Effector CD4-positive, alpha-beta T cell (primary cell): ENCODE results near the gene PDE1C.

Source experiments
- DNase-seq: peaks from one replicate; pipeline ENCODE4 v3.0.0-alpha.2; 2020

The PDE1C gene

GRCh38 chr7:32074787-32075585 is 4.8 kb upstream of the PDE1C start:
- no peak for DNase-seq

GRCh38 chr7:32073533-32073932 is 3.3 kb upstream of the PDE1C start:
- DNase-seq = no peak

GRCh38 chr7:32072397-32072796 is 2.2 kb upstream of the PDE1C start:
- no peak for DNase-seq

DNA sequence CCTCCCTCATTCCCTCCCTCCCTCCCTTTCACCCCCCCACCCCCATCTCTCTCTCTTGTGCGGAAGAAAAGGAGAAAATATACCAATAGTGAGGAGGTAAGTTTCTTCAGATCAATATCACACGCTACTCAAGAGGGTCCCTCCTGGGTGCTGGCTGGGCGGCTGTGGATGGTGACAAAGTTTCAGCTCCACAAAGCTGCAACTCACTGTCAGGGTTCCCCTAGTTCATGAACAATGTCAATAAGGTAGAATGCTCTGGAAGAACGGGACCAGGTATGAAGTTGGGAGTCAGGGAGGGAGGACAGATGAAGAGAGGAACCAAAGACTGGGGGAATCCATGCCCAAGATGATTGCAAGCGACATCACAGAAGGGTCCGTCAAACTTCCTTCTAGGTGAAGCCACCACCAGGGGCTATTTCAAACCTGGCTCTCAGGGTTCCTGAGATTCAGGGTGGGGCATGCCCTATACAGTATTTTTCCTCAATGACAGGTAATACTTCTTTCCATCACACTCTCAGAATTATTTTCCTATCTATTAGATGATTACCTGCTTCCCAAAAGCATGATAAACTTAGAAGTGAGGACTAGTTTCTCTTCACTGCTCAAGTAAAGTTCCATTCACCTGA is 1.4 kb upstream of the PDE1C start:
- DNase-seq = no peak

DNA sequence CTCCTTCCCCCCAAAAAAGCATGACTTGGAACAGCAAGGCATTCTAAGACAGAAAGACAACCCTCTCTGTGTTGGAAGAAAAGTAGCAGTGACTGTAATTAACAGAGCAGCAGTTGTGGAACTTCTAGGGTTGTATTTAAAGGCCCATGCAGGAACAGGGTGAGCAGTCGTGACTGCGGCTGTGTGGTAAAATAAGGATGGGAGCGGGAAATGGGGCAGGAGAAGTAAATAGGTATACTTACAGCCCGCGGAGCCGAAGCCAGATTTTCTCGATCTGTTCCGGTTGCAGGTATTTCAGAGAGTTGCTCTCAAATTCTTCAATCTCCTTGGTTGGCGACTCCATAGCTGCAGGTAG is 179 bp downstream of the PDE1C start:
- no peak for DNase-seq

DNA sequence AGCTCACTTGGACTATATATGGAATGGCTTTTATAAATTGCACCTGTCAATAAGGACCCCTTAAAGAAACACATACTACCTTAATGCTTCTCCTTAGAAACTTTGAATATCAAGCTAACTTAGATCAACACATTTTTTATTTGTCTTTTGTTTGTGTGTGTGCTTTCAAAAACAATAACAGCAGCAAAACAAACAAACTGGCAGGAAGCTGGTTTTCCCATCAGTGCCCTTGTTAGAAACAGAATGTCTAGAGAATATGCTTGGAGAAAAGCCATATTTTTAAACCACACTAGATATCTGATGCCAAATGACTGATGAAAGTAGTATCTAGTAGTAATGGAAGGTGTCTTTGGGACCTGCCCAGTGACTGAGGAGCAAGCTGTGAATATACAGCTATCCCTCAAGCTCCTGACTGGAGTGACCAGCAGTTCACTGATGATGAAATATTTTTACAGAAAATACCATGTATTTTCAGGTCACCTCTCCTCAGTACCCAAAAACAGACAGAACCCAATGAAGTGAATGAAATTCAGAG is 1.0 kb downstream of the PDE1C start:
- no peak for DNase-seq

GRCh38 chr7:32068411-32069101 is 1.7 kb downstream of the PDE1C start:
- no peak for DNase-seq

DNA sequence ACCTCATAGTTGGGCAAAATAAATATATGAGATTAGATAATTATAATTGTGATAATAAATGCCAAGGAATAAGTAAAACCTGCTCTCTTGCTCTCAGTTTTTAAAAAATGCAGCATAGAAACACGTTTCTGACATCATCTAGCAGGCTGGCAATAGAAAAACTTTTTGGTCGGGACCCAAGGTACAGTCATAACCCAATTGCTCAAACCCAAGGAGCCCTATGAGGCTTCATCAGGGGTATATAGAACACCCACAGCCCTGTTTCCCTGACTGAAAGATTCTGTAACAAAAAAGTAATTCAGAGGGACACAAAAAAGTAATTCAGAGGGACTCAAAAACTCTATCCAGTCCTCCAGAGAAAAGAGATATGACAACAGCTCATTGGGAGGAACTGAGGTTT is 3.8 kb downstream of the PDE1C start:
- DNase-seq = no peak

DNA sequence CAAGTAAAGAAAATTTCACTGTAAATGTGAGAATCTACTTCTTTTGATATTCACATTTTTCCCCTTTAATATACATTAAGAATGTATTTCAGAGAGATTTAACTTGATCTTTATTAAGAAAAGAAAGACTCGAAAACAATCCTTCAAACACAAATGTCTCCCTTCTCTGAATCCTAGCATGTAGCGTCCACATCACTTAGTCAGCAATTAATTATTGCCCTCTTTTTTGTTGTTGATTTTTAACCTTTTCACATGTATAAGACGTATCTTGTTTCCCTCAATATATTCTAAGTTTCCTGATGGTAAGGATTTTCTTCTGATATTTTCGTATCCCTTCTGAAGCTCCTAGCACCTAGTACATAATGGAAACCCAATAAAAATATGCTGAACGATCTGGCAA is 6.6 kb downstream of the PDE1C start:
- no peak for DNase-seq

DNA sequence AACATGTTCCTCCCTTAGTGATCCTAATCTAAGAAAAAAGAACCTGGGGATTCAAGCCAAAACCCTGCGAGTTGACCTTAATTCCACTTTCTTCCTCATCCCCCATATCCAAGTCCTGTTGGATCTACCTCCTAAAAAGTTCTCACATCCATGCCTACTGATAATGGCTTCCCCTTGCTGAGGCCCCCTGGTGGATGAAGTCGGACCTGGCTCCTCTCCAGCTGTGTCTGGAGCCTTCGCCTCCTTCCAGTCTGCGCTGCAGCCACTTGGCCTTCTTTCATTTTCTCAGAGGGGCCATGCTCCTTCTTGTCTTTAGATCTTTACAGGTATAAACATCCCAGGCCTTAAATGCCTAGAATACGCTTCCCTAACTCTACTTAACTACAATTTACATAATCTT is 8.1 kb downstream of the PDE1C start:
- no peak for DNase-seq

- DNase-seq = no peak
These were observed 8.9 kb downstream of the PDE1C start for GRCh38 chr7:32061346-32061745.

DNA sequence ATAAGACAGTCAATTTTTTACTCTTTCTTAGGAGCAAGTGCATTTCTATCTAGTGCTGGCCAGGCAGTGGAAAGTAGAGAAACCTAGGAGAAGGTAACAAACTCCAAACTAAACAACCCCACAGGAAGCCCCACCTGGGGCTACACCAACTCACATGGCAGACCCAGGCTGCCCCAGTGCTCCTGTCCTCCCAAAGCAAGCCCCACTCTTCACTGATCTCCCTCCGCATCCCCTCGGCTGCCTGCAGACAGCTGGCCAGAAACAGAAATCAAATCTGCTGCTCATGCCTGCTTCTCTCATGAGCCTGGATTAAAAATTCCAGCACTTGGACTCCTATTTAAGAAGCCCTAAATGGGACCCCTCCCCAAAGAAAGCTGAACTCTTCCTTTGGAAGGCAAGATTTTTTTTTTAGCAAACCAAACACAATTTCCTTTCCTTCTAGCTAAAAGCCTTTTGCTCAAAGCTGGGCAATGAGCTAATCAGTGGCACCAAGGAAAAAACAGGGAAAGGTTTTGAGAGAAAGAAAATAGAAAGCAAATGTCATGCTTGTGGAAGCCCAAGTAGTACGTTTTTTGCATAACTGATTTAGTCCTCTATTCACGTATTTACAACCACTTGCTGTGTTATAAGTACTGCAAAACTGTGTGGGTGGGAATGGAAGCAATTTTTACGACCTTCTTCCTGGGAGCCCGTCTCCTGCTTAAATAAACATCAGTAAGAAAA is 10.8 kb downstream of the PDE1C start:
- DNase-seq = no peak

DNA sequence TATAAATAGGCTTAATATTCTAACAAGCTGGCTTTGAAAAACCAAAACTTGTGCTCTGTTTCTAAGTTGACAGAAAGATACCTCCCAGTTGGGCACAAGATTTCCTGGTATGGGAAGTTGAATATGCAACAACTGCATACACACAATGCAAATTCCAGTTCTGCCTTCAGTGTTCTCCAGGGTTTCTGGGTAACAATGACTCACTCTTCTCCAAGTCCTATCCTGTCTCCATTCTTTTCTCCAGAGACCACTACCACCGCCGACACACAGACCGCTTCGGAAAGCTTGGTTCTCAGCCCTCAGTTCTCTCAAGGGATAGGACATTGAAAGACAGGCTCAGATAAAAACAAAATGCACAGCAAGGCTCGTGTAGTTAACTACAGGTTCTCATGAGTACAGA is 12.2 kb downstream of the PDE1C start:
- DNase-seq = no peak

DNA sequence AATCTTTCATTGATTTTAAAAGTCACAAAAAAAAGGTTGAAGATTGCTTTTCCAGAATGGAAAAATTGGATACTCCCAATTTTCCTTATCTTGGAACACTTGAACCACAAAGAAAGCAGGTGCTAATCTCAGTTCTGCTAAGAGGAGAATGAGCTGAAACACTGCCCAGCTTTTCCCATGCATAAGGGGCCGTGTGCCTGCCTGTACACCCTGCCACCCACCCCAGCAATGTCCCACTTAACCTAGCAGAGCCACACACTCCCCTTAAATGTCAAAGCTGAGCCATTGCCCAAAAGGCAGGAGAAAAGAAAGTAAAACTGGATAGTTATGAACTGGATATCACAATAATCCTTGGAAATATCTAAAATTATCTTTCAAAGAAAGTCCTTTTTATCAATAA is 13.4 kb downstream of the PDE1C start:
- no peak for DNase-seq

GRCh38 chr7:32053204-32053603 is 17.0 kb downstream of the PDE1C start:
- DNase-seq = no peak

DNA sequence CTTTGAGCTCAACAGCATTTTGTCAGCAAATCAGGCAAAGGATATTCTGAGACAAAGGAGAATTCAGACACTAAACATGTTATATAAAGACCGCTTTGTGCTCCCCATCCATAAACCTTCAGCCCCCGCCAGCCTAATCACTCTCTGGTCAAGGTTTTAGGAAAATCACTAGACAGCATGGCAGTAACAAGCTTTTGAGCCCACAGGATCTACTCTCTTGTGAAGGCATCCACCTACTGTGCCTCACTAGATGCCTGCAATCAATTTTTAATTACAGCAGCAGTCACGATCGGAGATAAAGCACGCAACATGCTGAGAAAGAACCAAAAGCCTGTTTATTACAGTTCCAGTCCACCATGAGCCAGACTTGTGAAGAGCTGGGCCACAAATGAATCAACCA is 19.1 kb downstream of the PDE1C start:
- DNase-seq = no peak

DNA sequence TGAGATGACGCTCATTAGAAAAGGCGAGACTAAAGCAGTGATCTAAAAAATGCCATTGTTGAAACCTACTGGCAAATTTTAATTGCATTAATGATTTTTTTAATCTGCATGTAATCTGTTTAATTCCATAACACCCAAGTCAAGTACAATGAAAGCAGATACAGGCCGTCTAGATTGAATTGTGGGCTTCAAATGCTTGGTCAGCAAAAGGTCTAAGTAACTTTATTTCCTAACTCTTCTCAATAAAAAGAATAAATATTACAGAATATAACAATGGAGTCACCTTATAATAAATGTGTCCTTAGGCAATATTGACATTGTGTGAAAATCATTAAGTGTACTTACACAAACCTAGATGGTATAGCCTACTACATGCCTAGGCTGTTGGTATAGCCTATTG is 20.6 kb downstream of the PDE1C start:
- no peak for DNase-seq

GRCh38 chr7:32048970-32049491 is 21.2 kb downstream of the PDE1C start:
- no peak for DNase-seq

DNA sequence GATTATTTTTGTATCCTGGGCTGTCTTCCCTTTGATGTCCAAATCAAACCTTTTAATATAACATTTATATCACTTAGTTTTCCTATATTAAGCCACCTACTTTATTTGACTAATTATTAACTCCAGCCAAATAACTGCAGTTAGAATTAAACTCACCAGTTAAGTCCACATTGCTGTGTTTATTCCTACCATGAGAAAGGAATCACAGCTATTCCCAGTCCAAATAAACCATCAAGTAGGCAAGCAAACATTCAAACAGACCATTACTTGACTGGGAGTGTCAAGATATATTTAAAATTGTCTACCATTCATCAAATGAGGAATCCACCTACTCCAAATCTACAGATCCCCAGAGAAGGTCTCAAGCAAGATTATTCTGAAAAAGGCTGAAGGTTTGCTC is 22.4 kb downstream of the PDE1C start:
- no peak for DNase-seq

GRCh38 chr7:32047075-32047474 is 23.1 kb downstream of the PDE1C start:
- no peak for DNase-seq

DNA sequence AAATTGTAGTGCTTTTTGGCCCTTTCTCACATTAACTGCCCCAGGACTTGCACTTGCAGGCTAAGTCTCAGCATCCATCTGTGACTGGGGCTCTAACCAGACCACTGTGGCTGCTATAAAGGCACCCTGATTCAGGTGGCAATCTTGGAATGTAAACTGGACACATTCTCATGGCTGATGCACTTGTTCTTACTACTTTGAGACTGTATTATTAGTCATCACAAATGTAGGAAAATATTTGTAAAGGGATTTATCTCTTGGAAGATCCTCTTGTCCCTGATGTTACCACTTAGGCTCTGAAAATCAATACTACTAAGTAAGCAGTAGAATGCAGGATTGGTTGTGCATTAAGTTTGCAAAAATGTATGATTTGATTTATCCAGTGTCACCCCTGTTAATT is 25.0 kb downstream of the PDE1C start:
- DNase-seq = no peak

DNA sequence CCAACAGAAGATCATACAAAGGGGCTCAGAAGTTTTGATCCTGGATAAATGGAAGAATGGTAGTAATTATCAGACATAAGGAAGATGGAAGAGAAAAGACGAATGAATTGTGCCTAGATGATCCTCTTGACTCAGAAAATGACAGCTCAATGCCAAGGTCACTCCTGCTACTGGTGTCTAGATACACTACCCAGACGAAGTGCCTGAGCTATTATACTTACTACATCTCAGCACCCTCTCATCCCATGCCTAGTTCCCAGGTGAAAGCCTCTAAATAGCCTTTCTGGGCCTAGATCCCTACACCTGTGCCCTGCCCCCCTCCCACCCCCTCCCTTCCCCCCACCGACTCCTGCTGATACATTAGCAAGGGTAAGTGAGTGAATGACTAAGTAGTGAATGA is 25.5 kb downstream of the PDE1C start:
- DNase-seq = no peak

DNA sequence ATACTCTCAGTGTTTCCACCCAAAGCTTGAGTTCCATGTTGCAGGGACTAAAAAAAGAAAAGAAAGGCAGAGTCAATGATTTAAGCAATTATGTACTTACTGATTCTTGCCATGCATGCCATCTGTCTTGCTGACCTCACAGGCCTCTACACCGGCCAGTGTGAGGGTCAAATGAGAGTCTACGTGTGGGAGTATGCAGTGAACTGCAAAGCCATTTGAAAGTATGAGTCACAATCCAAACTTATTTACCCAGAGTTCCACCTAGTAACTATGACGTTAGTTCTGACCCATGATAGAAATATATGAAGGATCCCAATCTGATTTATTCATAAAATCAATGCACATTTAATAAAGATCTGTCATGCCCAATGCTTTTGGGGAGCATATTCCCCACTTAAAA is 26.5 kb downstream of the PDE1C start:
- no peak for DNase-seq
